GM23248 (cell line): ENCODE data around the gene KIF22. TPM values are rescaled to one million over a fixed set of nuclear protein-coding genes. Genes with fewer than 3 reads are reported as not detected.

ENCODE experiments used
- DNase-seq: peaks from one replicate; pipeline ENCODE4 v3.0.0-alpha.2; 2015
- H2AFZ ChIP-seq: fragments of 200-600 bp; sonication (generic); 2 replicates; pipeline ENCODE4 v1.6.1; 2016; ENCODE audit warnings: antibody characterized with exemption
- H3F3A ChIP-seq: fragments of 200-600 bp; sonication (generic); 2 replicates; pipeline ENCODE4 v1.6.1; 2016; ENCODE audit warnings: mild to moderate bottlenecking, antibody characterized with exemption, mixed run types; ENCODE audit not compliant: insufficient read depth
- H3K27ac ChIP-seq: fragments of 200-600 bp; sonication (generic); 2 replicates; pipeline ENCODE4 v1.5.1; 2016; ENCODE audit warnings: mild to moderate bottlenecking
- H3K27me3 ChIP-seq: fragments of 200-600 bp; sonication (generic); replicated peaks from 2 replicates; pipeline ENCODE4 v1.6.1; 2016; ENCODE audit warnings: mild to moderate bottlenecking; ENCODE audit not compliant: insufficient read depth
- H3K36me3 ChIP-seq: fragments of 200-600 bp; sonication (generic); 2 replicates; pipeline ENCODE4 v1.6.1; 2016; ENCODE audit warnings: low read depth, mild to moderate bottlenecking
- H3K4me1 ChIP-seq: fragments of 200-600 bp; sonication (generic); 2 replicates; pipeline ENCODE4 v1.6.1; 2016; ENCODE audit warnings: mild to moderate bottlenecking; ENCODE audit not compliant: insufficient read depth
- H3K4me2 ChIP-seq: fragments of 200-600 bp; sonication (generic); one replicate; pipeline ENCODE4 v1.6.1; 2016; ENCODE audit warnings: mild to moderate bottlenecking; ENCODE audit not compliant: unreplicated experiment
- H3K4me3 ChIP-seq: fragments of 200-600 bp; sonication (generic); 2 replicates; pipeline ENCODE4 v1.5.1; 2016; ENCODE audit warnings: mild to moderate bottlenecking
- H3K79me2 ChIP-seq: fragments of 200-600 bp; sonication (generic); 2 replicates; pipeline ENCODE4 v1.6.1; 2016; ENCODE audit warnings: mild to moderate bottlenecking; ENCODE audit not compliant: insufficient read depth
- H3K9ac ChIP-seq: fragments of 200-600 bp; sonication (generic); 2 replicates; pipeline ENCODE4 v1.6.1; 2016; ENCODE audit warnings: mild to moderate bottlenecking
- H3K9me2 ChIP-seq: fragments of 200-600 bp; sonication (generic); 2 replicates; pipeline ENCODE4 v1.6.1; 2016; ENCODE audit warnings: mixed run types, mild to moderate bottlenecking, moderate library complexity; ENCODE audit not compliant: insufficient read depth
- H3K9me3 ChIP-seq: fragments of 200-600 bp; sonication (generic); one replicate; pipeline ENCODE4 v1.6.1; 2017; ENCODE audit warnings: low read depth
- H4K20me1 ChIP-seq: fragments of 200-600 bp; sonication (generic); 2 replicates; pipeline ENCODE4 v1.6.0; 2016; ENCODE audit not compliant: insufficient read depth
- EZH2 ChIP-seq: fragments of 200-600 bp; sonication (generic); IDR thresholded peaks from 2 replicates; pipeline ENCODE4 v1.6.1; 2018; ENCODE audit warnings: antibody characterized with exemption, mild to moderate bottlenecking; ENCODE audit not compliant: insufficient read depth, poor library complexity, severe bottlenecking
- EZH2phosphoT487 ChIP-seq: fragments of 200-600 bp; sonication (generic); IDR thresholded peaks from 2 replicates; pipeline ENCODE4 v1.6.1; 2018; ENCODE audit warnings: antibody characterized with exemption, moderate library complexity, mild to moderate bottlenecking, low read depth; ENCODE audit not compliant: insufficient read depth
- WGBS, 2 experiments: methylation state at CpG; one replicate each; pipeline ENCODE4 v1.1.6; 2015 to 2017; ENCODE audit warnings: low lambda C conversion rate in 2 of 2, low coverage in 1 of 2; ENCODE audit errors: missing lambda C conversion rate in 2 of 2; 5-methylcytosine and 5-hydroxymethylcytosine counted together
- in situ Hi-C: fragments of 300-500 bp; cut with MboI; formaldehyde crosslinking; loops from 2 replicates; pipeline ENCODE4 v1.15.0; 2020
- polyA plus RNA-seq: library from polyadenylated mRNA; unstranded; fragments of >200 nt; fragmentation: Nextera tagmentation; extraction: Ambion mirVana; gene quantifications from 2 replicates; pipeline ENCODE4 v1.2.1, GENCODE V29; 2016
- total RNA-seq: library from RNA; depleted of rRNA; stranded (reverse); fragments of >200 nt; shearing (Covaris generic); gene quantifications from 2 replicates; pipeline ENCODE4 v1.2.3, GENCODE V29; 2014

The KIF22 gene
- total and polyA plus RNA-seq, 2 experiments from 2014 or later: 28.7 to 39.5 TPM

GRCh38 chr16:29844575-29845331 is 54.2 kb downstream of the KIF22 start:
- Histone ChIP-seq H3K27ac (no peak overlapping the region), H3K9me3 (no peaks in the 10 kb centered on the region), H3K4me3 (no peak overlapping the region), H3K9ac (no peak overlapping the region), H3K4me2 (no peak overlapping the region), H3K27me3 (no peaks in the 10 kb centered on the region), H3K36me3 (peaks cover 39% of the 10 kb centered on the region), H3K9me2 (no peaks in the 10 kb centered on the region), H2AFZ (no peak overlapping the region), H4K20me1 (no peaks in the 10 kb centered on the region), H3K79me2 (no peaks in the 10 kb centered on the region), H3K4me1 (no peaks in the 10 kb centered on the region), H3F3A (peaks cover 9% of the 10 kb centered on the region; the same call in 1 of the 2 replicates)
- in situ Hi-C loops: no loop called here
- no peak for DNase-seq
- TF ChIP-seq EZH2: no peak
- TF ChIP-seq EZH2phosphoT487: no peak
- 89 to 93% methylated on average over 28 of the region's 28 CpGs for WGBS, 2 experiments

- no peak overlapping the region for H2AFZ ChIP-seq
- peaks cover 9% of the 10 kb centered on the region; the same call in 1 of the 2 replicates for H3F3A ChIP-seq
- no peaks in the 10 kb centered on the region for H3K4me1 ChIP-seq
- H3K27ac ChIP-seq: no peak overlapping the region
- H3K9me3 ChIP-seq: no peaks in the 10 kb centered on the region
- no peaks in the 10 kb centered on the region for H4K20me1 ChIP-seq
- H3K4me3 ChIP-seq: no peak overlapping the region
- WGBS, 2 experiments: 83 to 88% methylated on average over 18 of the region's 18 CpGs
- DNase-seq: no peak
- TF ChIP-seq EZH2phosphoT487 (no peak), EZH2 (no peak)
- no peak overlapping the region for H3K4me2 ChIP-seq
- no peaks in the 10 kb centered on the region for H3K9me2 ChIP-seq
- no peak overlapping the region for H3K9ac ChIP-seq
- in situ Hi-C loops: no loop called here
- H3K36me3 ChIP-seq: peaks cover 33% of the 10 kb centered on the region
- H3K79me2 ChIP-seq: no peaks in the 10 kb centered on the region
- no peaks in the 10 kb centered on the region for H3K27me3 ChIP-seq
Measured at GRCh38 chr16:29845656-29846055, 55.1 kb downstream of the KIF22 start.

- Histone ChIP-seq H3K79me2 (no peaks in the 10 kb centered on the region), H3K9me3 (no peaks in the 10 kb centered on the region), H3K9me2 (no peaks in the 10 kb centered on the region), H2AFZ (no peak overlapping the region), H3K9ac (no peak overlapping the region), H3K4me1 (0 out of 2 replicates have a peak, but pooled peaks cover 7% of the 10 kb centered on the region), H3K27ac (no peak overlapping the region), H4K20me1 (no peaks in the 10 kb centered on the region), H3F3A (peaks cover 26% of the 10 kb centered on the region; the same call in 1 of the 2 replicates), H3K4me2 (no peak overlapping the region), H3K36me3 (peaks cover 33% of the 10 kb centered on the region), H3K27me3 (no peaks in the 10 kb centered on the region), H3K4me3 (no peak overlapping the region)
- WGBS, 2 experiments: 30 to 40% methylated on average over 15 of the region's 15 CpGs
- DNase-seq: peak; percentile 78
- in situ Hi-C loops: no loop called here
- TF ChIP-seq EZH2: no peak
- TF ChIP-seq EZH2phosphoT487: no peak
Measured at GRCh38 chr16:29848420-29849297, 58.1 kb downstream of the KIF22 start.

GRCh38 chr16:29849505-29849904 is 59.0 kb downstream of the KIF22 start:
- no peak for DNase-seq
- Histone ChIP-seq H3K9me3 (no peaks in the 10 kb centered on the region), H4K20me1 (no peaks in the 10 kb centered on the region), H3K9me2 (no peaks in the 10 kb centered on the region), H3K4me1 (0 out of 2 replicates have a peak, but pooled peaks cover 7% of the 10 kb centered on the region), H3K4me3 (no peak overlapping the region), H3K27me3 (no peaks in the 10 kb centered on the region), H3F3A (peaks cover 26% of the 10 kb centered on the region; the same call in 1 of the 2 replicates), H2AFZ (no peak overlapping the region), H3K36me3 (peaks cover 25% of the 10 kb centered on the region), H3K9ac (no peak overlapping the region), H3K79me2 (no peaks in the 10 kb centered on the region), H3K4me2 (no peak overlapping the region), H3K27ac (no peak overlapping the region)
- in situ Hi-C loops: no loop called here
- 89 to 98% methylated on average over 4 to 5 of the region's 5 CpGs for WGBS, 2 experiments
- TF ChIP-seq EZH2: no peak
- TF ChIP-seq EZH2phosphoT487: no peak
